ENCODE measurements around the gene KNG1.

- TF ChIP-seq CTCF (IDR thresholded peaks at IDR 0.05): no peak
- no peak for TF ChIP-seq MAX (IDR thresholded peaks at IDR 0.05)
- no peak for TF ChIP-seq KDM5A (IDR thresholded peaks at IDR 0.05)
- no peak for TF ChIP-seq SREBF2 (IDR thresholded peaks at IDR 0.05)
- TF ChIP-seq MAFK (IDR thresholded peaks at IDR 0.05; ENCODE audit: partially characterized antibody): no peak
- no peak for TF ChIP-seq POLR2A (IDR thresholded peaks at IDR 0.05; ENCODE audit: low read length)
- no peak for TF ChIP-seq USF2 (IDR thresholded peaks at IDR 0.05)
- no peak for TF ChIP-seq RFX5 (IDR thresholded peaks at IDR 0.05)
- no peak for TF ChIP-seq HDAC2 (IDR thresholded peaks at IDR 0.05)
- no peak for TF ChIP-seq BHLHE40 (IDR thresholded peaks at IDR 0.05; ENCODE audit: low read depth, low read length)
- no peak for TF ChIP-seq EP300 (IDR thresholded peaks at IDR 0.05)
These were observed 43.1 kb downstream of the KNG1 start for GRCh38 chr3:186760141-186760833.

All from A549 (cell line).